ENCODE measurements around the gene LZTR1.

DNA sequence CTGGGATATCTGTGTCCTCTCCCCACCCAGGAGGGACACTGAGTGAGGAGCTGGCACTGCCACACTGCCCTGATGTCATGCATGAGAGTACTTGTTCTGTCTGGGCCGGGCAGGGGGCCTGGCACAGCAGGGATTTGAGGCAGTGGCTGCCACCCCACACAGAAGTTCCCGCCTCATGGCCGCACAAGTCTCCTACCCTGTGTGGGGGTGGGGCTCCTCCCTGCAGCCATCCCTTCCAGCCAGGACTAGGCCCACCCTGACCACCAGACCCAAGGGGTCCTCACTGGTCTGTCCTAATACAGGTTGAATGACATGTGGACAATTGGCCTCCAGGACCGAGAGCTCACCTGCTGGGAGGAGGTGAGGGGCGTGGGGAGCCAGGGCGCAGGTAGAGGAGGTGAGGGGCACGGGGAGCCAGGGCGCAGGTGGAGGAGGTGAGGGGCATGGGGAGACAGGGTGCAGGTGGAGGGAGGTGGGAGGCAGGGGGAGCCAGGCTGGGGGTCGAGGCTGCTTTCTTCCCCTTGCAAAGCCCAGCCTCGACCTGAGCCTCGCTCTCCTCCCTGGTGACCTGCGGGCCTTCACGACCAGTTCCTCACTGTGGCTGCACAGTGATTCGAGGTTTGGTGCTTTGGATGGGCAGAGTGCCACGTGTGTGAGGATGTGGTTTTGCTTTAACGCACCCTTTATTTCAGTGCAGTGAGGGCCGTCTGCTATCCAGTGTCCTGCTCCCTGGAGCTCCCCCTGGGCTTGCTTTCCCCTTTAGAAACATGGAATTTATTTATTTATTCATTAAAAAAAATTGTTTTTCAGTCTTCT, 7.4 kb downstream of the LZTR1 start:
- TF ChIP-seq, protein P1, sequence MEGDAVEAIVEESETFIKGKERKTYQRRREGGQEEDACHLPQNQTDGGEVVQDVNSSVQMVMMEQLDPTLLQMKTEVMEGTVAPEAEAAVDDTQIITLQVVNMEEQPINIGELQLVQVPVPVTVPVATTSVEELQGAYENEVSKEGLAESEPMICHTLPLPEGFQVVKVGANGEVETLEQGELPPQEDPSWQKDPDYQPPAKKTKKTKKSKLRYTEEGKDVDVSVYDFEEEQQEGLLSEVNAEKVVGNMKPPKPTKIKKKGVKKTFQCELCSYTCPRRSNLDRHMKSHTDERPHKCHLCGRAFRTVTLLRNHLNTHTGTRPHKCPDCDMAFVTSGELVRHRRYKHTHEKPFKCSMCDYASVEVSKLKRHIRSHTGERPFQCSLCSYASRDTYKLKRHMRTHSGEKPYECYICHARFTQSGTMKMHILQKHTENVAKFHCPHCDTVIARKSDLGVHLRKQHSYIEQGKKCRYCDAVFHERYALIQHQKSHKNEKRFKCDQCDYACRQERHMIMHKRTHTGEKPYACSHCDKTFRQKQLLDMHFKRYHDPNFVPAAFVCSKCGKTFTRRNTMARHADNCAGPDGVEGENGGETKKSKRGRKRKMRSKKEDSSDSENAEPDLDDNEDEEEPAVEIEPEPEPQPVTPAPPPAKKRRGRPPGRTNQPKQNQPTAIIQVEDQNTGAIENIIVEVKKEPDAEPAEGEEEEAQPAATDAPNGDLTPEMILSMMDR (IDR thresholded peaks at IDR 0.05) = no peak
- TF ChIP-seq POLR2A (IDR thresholded peaks at IDR 0.05) (no peak), EP300 (IDR thresholded peaks at IDR 0.05) (no peak), POLR2AphosphoS5 (IDR thresholded peaks at IDR 0.05) (no peak)

All from sigmoid colon (tissue), 4 donors.